OCI-LY1 (cell line): ENCODE measurements around the gene MARK4.

Source experiments
- CTCF ChIP-seq: fragments of 200-600 bp; sonication (generic), shearing (Covaris generic); IDR thresholded peaks from 2 replicates; pipeline ENCODE4 v1.5.1; 2017; ENCODE audit warnings: mild to moderate bottlenecking, antibody characterized with exemption, low read length, moderate library complexity, mixed read lengths
- EZH2 ChIP-seq: fragments of 200-600 bp; sonication (generic), shearing (Covaris generic); IDR thresholded peaks from 2 replicates; pipeline ENCODE4 v1.8.0; 2017; ENCODE audit warnings: borderline replicate concordance, mixed run types, mild to moderate bottlenecking, antibody characterized with exemption, low read length, moderate library complexity, mixed read lengths

GRCh38 chr19:45249261-45250033, 1.6 kb upstream of the MARK4 start:
- TF ChIP-seq CTCF (no peak), EZH2 (no peak)
